Aorta (tissue), 5 donors: Measurements from ENCODE around the gene L2HGDH. TPM values are rescaled to one million over a fixed set of nuclear protein-coding genes. Genes with fewer than 3 reads are reported as not detected.
"Not testable (repeated sequence)": the region's sequence is repeated elsewhere in the genome, so short reads cannot be mapped to it uniquely, and the experiment has no call there.

ENCODE experiments used
- ATAC-seq: fragments of 200-7000 bp; cut with Tn5 transposase; one replicate; pipeline ENCODE4 v1.9.1; 2022; ENCODE audit warnings: moderate library complexity; ENCODE audit not compliant: low FRiP score
- DNase-seq, 2 donors: peaks; one replicate each; pipeline ENCODE4 v3.0.0-alpha.2; 2020
- H3K27ac ChIP-seq, 2 donors: one replicate each; pipeline ENCODE4 v1.5.1; 2013; ENCODE audit warnings: low read length in 2 of 2, mild to moderate bottlenecking in 2 of 2, moderate library complexity in 2 of 2, control low read depth in 1 of 2, inconsistent platforms in 1 of 2, low read depth in 1 of 2
- H3K27me3 ChIP-seq, 2 donors: one replicate each; pipeline ENCODE4 v1.6.1; 2013; ENCODE audit warnings: control low read depth in 1 of 2, low read length in 1 of 2, mild to moderate bottlenecking in 1 of 2, moderate library complexity in 1 of 2; ENCODE audit not compliant: insufficient read depth in 2 of 2, control insufficient read depth in 1 of 2
- H3K36me3 ChIP-seq, 2 donors: one replicate each; pipeline ENCODE4 v1.6.1; 2013; ENCODE audit warnings: control low read depth in 1 of 2, low read length in 1 of 2, mild to moderate bottlenecking in 1 of 2; ENCODE audit not compliant: insufficient read depth in 2 of 2, control insufficient read depth in 1 of 2
- H3K4me1 ChIP-seq, 2 donors: one replicate each; pipeline ENCODE4 v1.6.1; 2013; ENCODE audit warnings: low read length in 2 of 2, control low read depth in 1 of 2, mild to moderate bottlenecking in 1 of 2, moderate library complexity in 1 of 2; ENCODE audit not compliant: insufficient read depth in 2 of 2, control insufficient read depth in 1 of 2
- H3K4me3 ChIP-seq, 2 donors: one replicate each; pipeline ENCODE4 v1.5.1; 2013; ENCODE audit warnings: low read length in 2 of 2, control low read depth in 1 of 2, mild to moderate bottlenecking in 1 of 2
- H3K9me3 ChIP-seq: one replicate; pipeline ENCODE4 v1.6.1; 2013; ENCODE audit warnings: mild to moderate bottlenecking, low read length; ENCODE audit not compliant: control insufficient read depth
- WGBS, 2 donors: extraction: QIAGEN DNeasy Blood & Tissue Kit; methylation state at CpG; one replicate each; pipeline ENCODE4 v1.1.7; 2013; 5-methylcytosine and 5-hydroxymethylcytosine counted together
- intact Hi-C, 2 donors: fragments of 100-400 bp; cut with DNase I; formaldehyde crosslinking; loops; one replicate each; pipeline versions ENCODE4 v1.14.2 to v1.15.0; 2022
- long read RNA-seq, 2 donors: library from polyadenylated mRNA; unstranded; transcript quantifications; one replicate each; pipeline ENCODE4 v2.0.0, GENCODE V29; 2020 to 2021
- polyA plus RNA-seq, 2 donors: library from polyadenylated mRNA; stranded (reverse); fragments of 200-250 nt; gene quantifications; one replicate each; pipeline ENCODE4 v1.2.3, GENCODE V29; 2013
- total RNA-seq, 2 donors: library from RNA; stranded (reverse); fragmentation: NEBNext Ultra II Directional; extraction: Animal tissue kit (Norgen Biotek cat#: 25700); gene quantifications; one replicate each; pipeline ENCODE4 v1.2.1, GENCODE V29; 2021
- donor health status: healthy with polysubstance abuse.
- donor health status: Bipolar disorder and iron deficiency.
- donor health status: DM: no; HTN: no; CAD: no.
- donor health status: DM: no; HTN: no; CAD: no.
- donor health status: DM: yes; HTN: yes; CAD: no.

L2HGDH gene
- 1 to 10 TPM; 2.1 to 2.7 TPM for total RNA-seq
- 1 to 10 TPM; 1.9 to 2.5 TPM for polyA plus RNA-seq
- long read RNA-seq, donor 1, full-length matches to known transcripts, result 6 of 17 reads
- long read RNA-seq, donor 1, partial matches to known transcripts, result 2 of 17 reads
- long read RNA-seq, donor 1, other reads (novel, unspliced or antisense), result 9 of 17 reads
- long read RNA-seq, donor 2, partial matches to known transcripts, result 0 of 2 reads
- long read RNA-seq, donor 2, other reads (novel, unspliced or antisense), result 2 of 2 reads

GRCh38 chr14:50311972-50312733 lies at the start of gene L2HGDH, which contains the start of gene DMAC2L:
TSS of gene L2HGDH (minus strand) at chr14:50312229. CDS start at chr14:50312150, 79 bp downstream.
TSS of gene DMAC2L (plus strand) at chr14:50312324. CDS start at chr14:50321488, 9,164 bp downstream.
- Histone ChIP-seq H3K4me3 (peak within 1 kb of the TSS; percentile 54 to 76), H3K36me3 (no peaks in the 10 kb centered on the region), H3K27me3 (no peaks in the 10 kb centered on the region), H3K4me1 (no peaks in the 10 kb centered on the region), H3K9me3 (no peaks in the 10 kb centered on the region), H3K27ac (peak within 1 kb of the TSS in 1 of 2 donors; percentile 53)
- intact Hi-C loops, result loop anchor here in 1 of 2 donors (5.0 kb wide), 1 partner anchor 80 kb away; the partner anchor contains the start of gene SOS2
- DNase-seq, result peak; percentile 95 to 98
- 0% methylated on average over 82 to 83 of the region's 83 CpGs for WGBS, 2 donors
- ATAC-seq, result peak; percentile 100

- H3K36me3 ChIP-seq, result no peaks in the 10 kb centered on the region
- no peak for ATAC-seq
- H3K4me3 ChIP-seq, result no peak overlapping the region
- 83 to 94% methylated on average over 2 of the region's 2 CpGs for WGBS, 2 donors
- intact Hi-C loops, result no loop called here
- H3K9me3 ChIP-seq, result no peaks in the 10 kb centered on the region
- no peaks in the 10 kb centered on the region for H3K27me3 ChIP-seq
- H3K4me1 ChIP-seq, result no peaks in the 10 kb centered on the region
- no peak for DNase-seq
- no peak overlapping the region for H3K27ac ChIP-seq
Observed at GRCh38 chr14:50360851-50361250, 48.8 kb upstream of the L2HGDH start.

- no peaks in the 10 kb centered on the region for H3K36me3 ChIP-seq
- no peak for ATAC-seq
- DNase-seq, result no peak
- H3K4me1 ChIP-seq, result no peaks in the 10 kb centered on the region
- H3K9me3 ChIP-seq, result no peaks in the 10 kb centered on the region
- 92 to 95% methylated on average over 3 of the region's 3 CpGs for WGBS, 2 donors
- no peak overlapping the region for H3K27ac ChIP-seq
- no peaks in the 10 kb centered on the region for H3K27me3 ChIP-seq
- H3K4me3 ChIP-seq, result no peak overlapping the region
- intact Hi-C loops, result no loop called here
Observed at GRCh38 chr14:50360093-50360492, 48.1 kb upstream of the L2HGDH start.

GRCh38 chr14:50359631-50360030 lies 47.6 kb upstream of the L2HGDH start:
- WGBS, 2 donors, result 95 to 96% methylated on average over 5 of the region's 5 CpGs
- intact Hi-C loops, result no loop called here
- H3K36me3 ChIP-seq, result no peaks in the 10 kb centered on the region
- no peaks in the 10 kb centered on the region for H3K27me3 ChIP-seq
- no peak overlapping the region for H3K4me3 ChIP-seq
- no peaks in the 10 kb centered on the region for H3K4me1 ChIP-seq
- no peaks in the 10 kb centered on the region for H3K9me3 ChIP-seq
- DNase-seq, result no peak
- no peak overlapping the region for H3K27ac ChIP-seq
- no peak for ATAC-seq

GRCh38 chr14:50357753-50358395 lies 45.8 kb upstream of the L2HGDH start:
- DNase-seq (no peak), ATAC-seq (no peak)
- Histone ChIP-seq H3K9me3 (no peaks in the 10 kb centered on the region), H3K27me3 (no peaks in the 10 kb centered on the region), H3K36me3 (no peaks in the 10 kb centered on the region), H3K27ac (no peak overlapping the region), H3K4me3 (no peak overlapping the region), H3K4me1 (no peaks in the 10 kb centered on the region)
- intact Hi-C loops, result no loop called here
- 79 to 83% methylated on average over 4 of the region's 4 CpGs for WGBS, 2 donors

GRCh38 chr14:50357124-50357523 lies 45.1 kb upstream of the L2HGDH start:
- Histone ChIP-seq H3K27me3 (no peaks in the 10 kb centered on the region), H3K4me1 (no peaks in the 10 kb centered on the region), H3K36me3 (no peaks in the 10 kb centered on the region), H3K4me3 (no peak overlapping the region), H3K27ac (no peak overlapping the region), H3K9me3 (no peaks in the 10 kb centered on the region)
- ATAC-seq, result no peak
- WGBS, 2 donors, result 82 to 88% methylated on average over 6 of the region's 6 CpGs
- no peak for DNase-seq
- intact Hi-C loops, result no loop called here

GRCh38 chr14:50356283-50356682 lies 44.3 kb upstream of the L2HGDH start:
- ATAC-seq, DNase-seq, H3K36me3 ChIP-seq, H3K27me3 ChIP-seq, H3K27ac ChIP-seq, H3K4me3 ChIP-seq, intact Hi-C loops, H3K9me3 ChIP-seq, H3K4me1 ChIP-seq: not testable (repeated sequence)
- WGBS, 2 donors, result 86 to 91% methylated on average over 3 of the region's 3 CpGs

GRCh38 chr14:50355692-50356091 lies 43.7 kb upstream of the L2HGDH start:
- intact Hi-C loops, result no loop called here
- no peaks in the 10 kb centered on the region for H3K4me1 ChIP-seq
- H3K27ac ChIP-seq, result no peak overlapping the region
- H3K9me3 ChIP-seq, result no peaks in the 10 kb centered on the region
- peaks cover 0 to under 1% of the 10 kb centered on the region in 2 donors for H3K27me3 ChIP-seq
- 85 to 89% methylated on average over 1 of the region's 1 CpG for WGBS, 2 donors
- no peak overlapping the region for H3K4me3 ChIP-seq
- no peak for DNase-seq
- no peak for ATAC-seq
- no peaks in the 10 kb centered on the region for H3K36me3 ChIP-seq
